Liver (tissue), 9 donors: ENCODE measurements around the gene MED22. TPM values are rescaled to one million over a fixed set of nuclear protein-coding genes. Genes with fewer than 3 reads are reported as not detected.
A peak's percentile ranks its signal among the peaks of the same experiment; 100 is the strongest.

ENCODE experiments used
- DNase-seq: peaks from one replicate; pipeline ENCODE4 v3.0.0-alpha.2; 2017; ENCODE audit warnings: low spot score
- H3K27ac ChIP-seq, 2 donors: one replicate each; pipeline ENCODE4 v1.7.0; 2013; ENCODE audit warnings: inconsistent platforms in 2 of 2, low read length in 2 of 2, control low read depth in 1 of 2, low read depth in 1 of 2, mild to moderate bottlenecking in 1 of 2
- H3K27me3 ChIP-seq, 4 donors: one replicate each; pipeline versions ENCODE4 v1.6.1 to v1.7.0; 2013; ENCODE audit warnings: low read length in 3 of 4, inconsistent platforms in 1 of 4, mild to moderate bottlenecking in 1 of 4, moderate library complexity in 1 of 4; ENCODE audit not compliant: control insufficient read depth in 4 of 4, insufficient read depth in 4 of 4
- H3K36me3 ChIP-seq, 4 donors: one replicate each; pipeline versions ENCODE4 v1.6.1 to v1.7.0; 2013; ENCODE audit warnings: low read length in 3 of 4, mild to moderate bottlenecking in 3 of 4, low read depth in 1 of 4, moderate library complexity in 1 of 4; ENCODE audit not compliant: control insufficient read depth in 4 of 4, insufficient read depth in 3 of 4
- H3K4me1 ChIP-seq, 4 donors: one replicate each; pipeline versions ENCODE4 v1.6.1 to v1.7.0; 2013; ENCODE audit warnings: low read length in 3 of 4, mild to moderate bottlenecking in 3 of 4, moderate library complexity in 1 of 4; ENCODE audit not compliant: control insufficient read depth in 4 of 4, insufficient read depth in 4 of 4
- H3K4me3 ChIP-seq, 3 donors: one replicate each; pipeline versions ENCODE4 v1.6.1 to v1.7.0; 2013; ENCODE audit warnings: low read length in 3 of 3, control low read depth in 1 of 3, low read depth in 1 of 3, mild to moderate bottlenecking in 1 of 3
- H3K9ac ChIP-seq, 2 donors: one replicate each; pipeline ENCODE4 v1.7.0; 2013; ENCODE audit warnings: low read length in 2 of 2, mild to moderate bottlenecking in 2 of 2, moderate library complexity in 2 of 2, control low read depth in 1 of 2, low read depth in 1 of 2
- H3K9me3 ChIP-seq, 4 donors: one replicate each; pipeline versions ENCODE4 v1.6.1 to v1.7.0; 2013; ENCODE audit warnings: low read length in 3 of 4; ENCODE audit not compliant: control insufficient read depth in 4 of 4
- ATF3 ChIP-seq: IDR thresholded peaks from 2 replicates; pipeline ENCODE4 v1.6.1; 2016; ENCODE audit warnings: antibody characterized with exemption
- EGR1 ChIP-seq, 2 donors: IDR thresholded peaks; 2 replicates each; pipeline ENCODE4 v1.6.1; 2016 to 2018; ENCODE audit warnings: antibody characterized with exemption in 2 of 2, low read depth in 2 of 2
- FOXA2 ChIP-seq: IDR thresholded peaks from 2 replicates; pipeline ENCODE4 v1.6.1; 2016; ENCODE audit warnings: antibody characterized with exemption
- HNF4G ChIP-seq: IDR thresholded peaks from 2 replicates; pipeline ENCODE4 v1.6.1; 2016; ENCODE audit warnings: antibody characterized with exemption
- JUND ChIP-seq, 2 donors: IDR thresholded peaks; 2 replicates each; pipeline ENCODE4 v1.6.1; 2016; ENCODE audit warnings: antibody characterized with exemption in 2 of 2
- MAX ChIP-seq: IDR thresholded peaks from 2 replicates; pipeline ENCODE4 v1.6.1; 2016; ENCODE audit warnings: antibody characterized with exemption
- NR2F2 ChIP-seq: IDR thresholded peaks from 2 replicates; pipeline ENCODE4 v1.6.1; 2016; ENCODE audit warnings: antibody characterized with exemption
- RAD21 ChIP-seq, 2 donors: IDR thresholded peaks; 2 replicates each; pipeline ENCODE4 v1.6.1; 2016; ENCODE audit warnings: antibody characterized with exemption in 2 of 2, mild to moderate bottlenecking in 2 of 2
- REST ChIP-seq: IDR thresholded peaks from 2 replicates; pipeline ENCODE4 v1.6.1; 2016; ENCODE audit warnings: antibody characterized with exemption, mild to moderate bottlenecking
- RXRA ChIP-seq, 2 donors: IDR thresholded peaks; 2 replicates each; pipeline ENCODE4 v1.6.1; 2017 to 2018; ENCODE audit warnings: antibody characterized with exemption in 2 of 2, mild to moderate bottlenecking in 1 of 2
- SP1 ChIP-seq: IDR thresholded peaks from 2 replicates; pipeline ENCODE4 v1.6.1; 2018; ENCODE audit warnings: antibody characterized with exemption, mild to moderate bottlenecking
- ZBTB33 ChIP-seq: IDR thresholded peaks from 2 replicates; pipeline ENCODE4 v1.6.1; 2016; ENCODE audit warnings: antibody characterized with exemption
- WGBS: extraction: QIAGEN DNeasy Blood & Tissue Kit; methylation state at CpG from one replicate; pipeline ENCODE4 v1.1.7; 2013; 5-methylcytosine and 5-hydroxymethylcytosine counted together
- polyA plus RNA-seq, 2 donors: library from polyadenylated mRNA; stranded (reverse) in 1 of 2; unstranded in 1 of 2; fragments of 200-250 nt in 1 of 2; fragments of >200 nt in 1 of 2; fragmentation: Nextera tagmentation in 1 of 2; extraction: Ambion mirVana in 1 of 2; gene quantifications; one replicate each; pipeline versions ENCODE4 v1.2.1 to v1.2.3, GENCODE V29; 2013 to 2015
- total RNA-seq, 2 donors: library from RNA; depleted of rRNA; stranded (reverse); fragments of >200 nt; gene quantifications; one replicate each; pipeline ENCODE4 v1.2.3, GENCODE V29; 2014
- donor health status: healthy.
- donor health status: healthy.
- donor health status: healthy.
- donor health status: healthy.
- donor health status: healthy.

MED22 gene
- total and polyA plus RNA-seq, 4 donors: 3.1 to 10.3 (median 9.9) TPM

- Histone ChIP-seq H3K9me3 (no peaks in the 10 kb centered on the region), H3K27me3 (no peaks in the 10 kb centered on the region), H3K27ac (peak overlapping the region; percentile 55 to 71), H3K4me3 (no peak overlapping the region), H3K36me3 (peaks cover 17 to 51% (median 40%) of the 10 kb centered on the region in 4 donors), H3K9ac (no peak overlapping the region), H3K4me1 (peaks cover 25 to 59% (median 55%) of the 10 kb centered on the region in 4 donors)
- no peak for DNase-seq
- WGBS: 80% methylated on average over 10 of the region's 10 CpGs
- TF ChIP-seq MAX (no peak), SP1 (no peak), NR2F2 (no peak), FOXA2 (no peak), HNF4G (no peak), ZBTB33 (no peak), JUND (IDR thresholded peaks at IDR 0.05) (no peak), ATF3 (no peak), REST (no peak)
These were observed 19.8 kb upstream of the MED22 start for GRCh38 chr9:133367778-133368177.

GRCh38 chr9:133367221-133367620, 19.3 kb upstream of the MED22 start:
- WGBS: 96% methylated on average over 22 of the region's 22 CpGs
- Histone ChIP-seq H3K27ac (no peak overlapping the region), H3K4me3 (no peak overlapping the region), H3K27me3 (no peaks in the 10 kb centered on the region), H3K9me3 (no peaks in the 10 kb centered on the region), H3K9ac (no peak overlapping the region), H3K4me1 (peaks cover 23 to 56% (median 49%) of the 10 kb centered on the region in 4 donors), H3K36me3 (peaks cover 21 to 55% (median 43%) of the 10 kb centered on the region in 4 donors)
- TF ChIP-seq RAD21 (IDR thresholded peaks at IDR 0.05) (no peak), EGR1 (IDR thresholded peaks at IDR 0.05; ENCODE audit: low read depth in 2 of 2) (no peak), RXRA (IDR thresholded peaks at IDR 0.05) (no peak), REST (no peak), JUND (IDR thresholded peaks at IDR 0.05) (no peak), SP1 (no peak), ATF3 (no peak)
- DNase-seq: no peak
